ENCODE results near the gene RNASEH2B. TPM values are rescaled to one million over a fixed set of nuclear protein-coding genes. Genes with fewer than 3 reads are reported as not detected.

The RNASEH2B gene
- total RNA-seq, 1 experiment from 2014 or later = 80.7 TPM

DNA sequence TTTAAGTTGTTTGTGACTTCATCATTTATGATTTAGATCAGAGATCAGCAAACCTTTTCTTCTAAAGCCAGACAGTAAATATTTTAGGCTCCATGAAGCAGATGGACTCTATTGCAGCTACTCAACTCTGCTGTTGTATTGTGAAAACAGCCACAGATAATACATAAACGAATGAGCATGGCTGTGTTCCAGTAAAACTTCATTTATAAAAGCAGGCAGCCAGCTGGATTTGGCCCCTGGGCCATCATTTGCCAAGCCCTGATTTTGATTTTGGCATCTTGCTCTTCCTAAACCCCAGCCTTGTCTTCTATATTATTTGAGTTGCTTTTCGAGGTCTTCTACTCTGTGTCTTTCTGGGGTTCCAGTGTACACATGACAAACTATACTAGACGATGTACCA is 41.3 kb downstream of the RNASEH2B start:
- no peak for DNase-seq (ENCODE audit: low spot score)
- no peaks in the 10 kb centered on the region for H3K36me3 ChIP-seq (ENCODE audit: insufficient read depth, low read length, poor library complexity, severe bottlenecking)
- H3K4me3 ChIP-seq (ENCODE audit: low read depth, low read length, poor library complexity, severe bottlenecking) = no peak overlapping the region
- TF ChIP-seq, protein P1, sequence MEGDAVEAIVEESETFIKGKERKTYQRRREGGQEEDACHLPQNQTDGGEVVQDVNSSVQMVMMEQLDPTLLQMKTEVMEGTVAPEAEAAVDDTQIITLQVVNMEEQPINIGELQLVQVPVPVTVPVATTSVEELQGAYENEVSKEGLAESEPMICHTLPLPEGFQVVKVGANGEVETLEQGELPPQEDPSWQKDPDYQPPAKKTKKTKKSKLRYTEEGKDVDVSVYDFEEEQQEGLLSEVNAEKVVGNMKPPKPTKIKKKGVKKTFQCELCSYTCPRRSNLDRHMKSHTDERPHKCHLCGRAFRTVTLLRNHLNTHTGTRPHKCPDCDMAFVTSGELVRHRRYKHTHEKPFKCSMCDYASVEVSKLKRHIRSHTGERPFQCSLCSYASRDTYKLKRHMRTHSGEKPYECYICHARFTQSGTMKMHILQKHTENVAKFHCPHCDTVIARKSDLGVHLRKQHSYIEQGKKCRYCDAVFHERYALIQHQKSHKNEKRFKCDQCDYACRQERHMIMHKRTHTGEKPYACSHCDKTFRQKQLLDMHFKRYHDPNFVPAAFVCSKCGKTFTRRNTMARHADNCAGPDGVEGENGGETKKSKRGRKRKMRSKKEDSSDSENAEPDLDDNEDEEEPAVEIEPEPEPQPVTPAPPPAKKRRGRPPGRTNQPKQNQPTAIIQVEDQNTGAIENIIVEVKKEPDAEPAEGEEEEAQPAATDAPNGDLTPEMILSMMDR (conservative IDR thresholded peaks at IDR 0.05; ENCODE audit: low read depth, low read length) = no peak
- TF ChIP-seq EZH2 (IDR thresholded peaks at IDR 0.05; ENCODE audit: borderline replicate concordance, low read depth, low read length, poor library complexity, severe bottlenecking) = no peak
- no peaks in the 10 kb centered on the region for H3K4me1 ChIP-seq (ENCODE audit: insufficient read depth, low read length, poor library complexity, severe bottlenecking)
- CTCF ChIA-PET = no interaction called here
- intact Hi-C loops (cut with micrococcal nuclease; ENCODE audit: unreplicated experiment) = no loop called here
- no peak overlapping the region for H3K27ac ChIP-seq (ENCODE audit: low read depth, low read length, poor library complexity, severe bottlenecking)
- POLR2A ChIA-PET (ENCODE audit: low non-redundant PET) = no interaction called here
- no peaks in the 10 kb centered on the region for H3K27me3 ChIP-seq (replicated peaks; ENCODE audit: insufficient read depth, low read depth, low read length, poor library complexity)
- no peaks in the 10 kb centered on the region for H3K9me3 ChIP-seq (ENCODE audit: low read depth, low read length, poor library complexity, severe bottlenecking)
- BruUV-seq (replicated peaks) = no TSS peak

DNA sequence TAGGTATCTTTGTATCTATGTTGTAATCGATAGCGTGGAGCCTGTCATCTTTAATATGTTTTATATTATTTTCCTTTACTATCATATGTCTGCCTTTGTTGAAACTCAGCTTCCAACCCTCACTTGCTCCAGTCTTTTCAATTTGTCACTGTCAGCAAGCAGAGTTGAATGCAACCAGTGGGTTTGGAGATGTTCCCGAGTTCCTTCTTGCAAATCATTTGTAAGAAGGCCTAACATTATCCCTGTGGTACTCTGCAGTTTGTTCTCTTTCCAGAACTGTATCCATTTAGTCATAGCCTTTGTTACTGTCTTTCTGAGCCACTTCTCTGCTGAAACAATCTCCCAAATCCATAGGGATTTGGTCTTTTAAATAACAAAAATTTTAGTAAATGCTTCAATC is 41.8 kb downstream of the RNASEH2B start:
- no TSS peak for BruUV-seq (replicated peaks)
- Histone ChIP-seq H3K27ac (ENCODE audit: low read depth, low read length, poor library complexity, severe bottlenecking) (no peak overlapping the region), H3K27me3 (replicated peaks; ENCODE audit: insufficient read depth, low read depth, low read length, poor library complexity) (no peaks in the 10 kb centered on the region), H3K36me3 (ENCODE audit: insufficient read depth, low read length, poor library complexity, severe bottlenecking) (no peaks in the 10 kb centered on the region), H3K4me1 (ENCODE audit: insufficient read depth, low read length, poor library complexity, severe bottlenecking) (no peaks in the 10 kb centered on the region), H3K4me3 (ENCODE audit: low read depth, low read length, poor library complexity, severe bottlenecking) (no peak overlapping the region), H3K9me3 (ENCODE audit: low read depth, low read length, poor library complexity, severe bottlenecking) (no peaks in the 10 kb centered on the region)
- intact Hi-C loops (cut with micrococcal nuclease; ENCODE audit: unreplicated experiment) = no loop called here
- POLR2A ChIA-PET (ENCODE audit: low non-redundant PET) = no interaction called here
- no peak for DNase-seq (ENCODE audit: low spot score)
- CTCF ChIA-PET = no interaction called here
- TF ChIP-seq, protein P1 (conservative IDR thresholded peaks at IDR 0.05; ENCODE audit: low read depth, low read length) = no peak
- no peak for TF ChIP-seq EZH2 (IDR thresholded peaks at IDR 0.05; ENCODE audit: borderline replicate concordance, low read depth, low read length, poor library complexity, severe bottlenecking)

DNA sequence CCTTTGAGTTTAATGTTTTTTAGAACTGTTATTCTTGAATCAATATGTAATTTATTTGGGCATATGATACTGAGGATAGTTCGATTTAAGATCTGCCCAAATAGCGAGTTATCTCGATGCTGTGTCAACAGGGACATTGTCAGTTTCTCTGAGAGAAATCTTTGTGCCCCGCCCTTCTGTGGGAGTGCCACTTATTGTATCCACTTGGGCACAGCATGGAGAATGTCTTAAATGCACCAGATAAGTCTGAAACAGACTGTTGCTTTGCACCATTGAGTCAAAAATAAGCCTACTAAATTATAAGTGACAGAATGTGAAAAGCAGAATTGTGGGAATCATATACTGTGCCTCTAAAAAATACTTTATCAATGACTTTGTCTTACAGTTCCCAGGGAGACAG is 45.6 kb downstream of the RNASEH2B start:
- CTCF ChIA-PET = no interaction called here

More for the DNA sequence above, 45.6 kb downstream of the RNASEH2B start:
- Histone ChIP-seq H3K9me3 (ENCODE audit: low read depth, low read length, poor library complexity, severe bottlenecking) (no peaks in the 10 kb centered on the region), H3K4me3 (ENCODE audit: low read depth, low read length, poor library complexity, severe bottlenecking) (no peak overlapping the region), H3K36me3 (ENCODE audit: insufficient read depth, low read length, poor library complexity, severe bottlenecking) (no peaks in the 10 kb centered on the region), H3K4me1 (ENCODE audit: insufficient read depth, low read length, poor library complexity, severe bottlenecking) (no peaks in the 10 kb centered on the region), H3K27ac (ENCODE audit: low read depth, low read length, poor library complexity, severe bottlenecking) (no peak overlapping the region), H3K27me3 (replicated peaks; ENCODE audit: insufficient read depth, low read depth, low read length, poor library complexity) (no peaks in the 10 kb centered on the region)
- intact Hi-C loops (cut with micrococcal nuclease; ENCODE audit: unreplicated experiment) = no loop called here
- BruUV-seq (replicated peaks) = no TSS peak
- TF ChIP-seq, protein P1 (conservative IDR thresholded peaks at IDR 0.05; ENCODE audit: low read depth, low read length) = no peak
- TF ChIP-seq EZH2 (IDR thresholded peaks at IDR 0.05; ENCODE audit: borderline replicate concordance, low read depth, low read length, poor library complexity, severe bottlenecking) = no peak
- no peak for DNase-seq (ENCODE audit: low spot score)
- POLR2A ChIA-PET (ENCODE audit: low non-redundant PET) = no interaction called here
